ENCODE results near the gene PCGF3.
"Not testable (repeated sequence)": the region's sequence is repeated elsewhere in the genome, so short reads cannot be mapped to it uniquely, and the experiment has no call there.

Gene PCGF3

GRCh38 chr4:803884-804283 lies 98.3 kb downstream of the PCGF3 start:
- no peak for DNase-seq

- no peak for DNase-seq
These were observed 99.2 kb downstream of the PCGF3 start for GRCh38 chr4:804804-805203.

- DNase-seq, result not testable (repeated sequence)
These were observed 101.3 kb downstream of the PCGF3 start for GRCh38 chr4:806979-807378.

- DNase-seq, result no peak
These were observed 102.2 kb downstream of the PCGF3 start for GRCh38 chr4:807792-808191.

- DNase-seq, result no peak
These were observed 103.4 kb downstream of the PCGF3 start for GRCh38 chr4:808860-809570.

GRCh38 chr4:813900-814299 lies 108.3 kb downstream of the PCGF3 start:
- DNase-seq, result no peak

GRCh38 chr4:814312-814850 lies 108.7 kb downstream of the PCGF3 start:
- DNase-seq, result no peak

- no peak for DNase-seq
These were observed 110.0 kb downstream of the PCGF3 start for GRCh38 chr4:815464-816146.

- DNase-seq, result no peak
These were observed 112.7 kb downstream of the PCGF3 start for GRCh38 chr4:818106-818921.

GRCh38 chr4:819401-820229 lies 114.0 kb downstream of the PCGF3 start:
- no peak for DNase-seq
